Liver (tissue), 3 donors: Measurements from ENCODE around the gene KCNJ15.

ENCODE experiments used
- ATF3 ChIP-seq: IDR thresholded peaks from 2 replicates; pipeline ENCODE4 v1.6.1; 2016; ENCODE audit warnings: antibody characterized with exemption
- CTCF ChIP-seq: fragments of 150-350 bp; IDR thresholded peaks from 2 replicates; pipeline ENCODE4 v1.5.1; 2017; ENCODE audit warnings: improper control_type of control experiment, low read depth, low read length; ENCODE audit not compliant: missing input control
- EGR1 ChIP-seq, 2 donors: IDR thresholded peaks; 2 replicates each; pipeline ENCODE4 v1.6.1; 2016 to 2018; ENCODE audit warnings: antibody characterized with exemption in 2 of 2, low read depth in 2 of 2
- GABPA ChIP-seq, 2 donors: IDR thresholded peaks in 1 of 2; conservative IDR thresholded peaks in 1 of 2; 2 replicates each; pipeline ENCODE4 v1.6.1; 2016; ENCODE audit warnings: antibody characterized with exemption in 2 of 2, mild to moderate bottlenecking in 1 of 2, moderate library complexity in 1 of 2
- HNF4A ChIP-seq, 2 donors: conservative IDR thresholded peaks; 2 replicates each; pipeline ENCODE4 v1.6.1; 2016; ENCODE audit warnings: antibody characterized with exemption in 2 of 2, mild to moderate bottlenecking in 2 of 2
- JUND ChIP-seq, 2 donors: IDR thresholded peaks; 2 replicates each; pipeline ENCODE4 v1.6.1; 2016; ENCODE audit warnings: antibody characterized with exemption in 2 of 2
- MAX ChIP-seq: IDR thresholded peaks from 2 replicates; pipeline ENCODE4 v1.6.1; 2016; ENCODE audit warnings: antibody characterized with exemption
- REST ChIP-seq: IDR thresholded peaks from 2 replicates; pipeline ENCODE4 v1.6.1; 2016; ENCODE audit warnings: antibody characterized with exemption, mild to moderate bottlenecking
- TAF1 ChIP-seq: conservative IDR thresholded peaks from 2 replicates; pipeline ENCODE4 v1.6.1; 2016; ENCODE audit warnings: antibody characterized with exemption, mild to moderate bottlenecking
- ZBTB33 ChIP-seq: IDR thresholded peaks from 2 replicates; pipeline ENCODE4 v1.6.1; 2016; ENCODE audit warnings: antibody characterized with exemption
- donor health status: healthy.
- donor health status: healthy.

GRCh38 chr21:38329162-38329561, 72.4 kb downstream of the KCNJ15 start:
- TF ChIP-seq CTCF: no peak
- TF ChIP-seq HNF4A (conservative IDR thresholded peaks at IDR 0.05): no peak
- TF ChIP-seq JUND (IDR thresholded peaks at IDR 0.05): no peak
- TF ChIP-seq MAX: no peak
- TF ChIP-seq EGR1 (IDR thresholded peaks at IDR 0.05; ENCODE audit: low read depth in 2 of 2): no peak
- no peak for TF ChIP-seq TAF1
- TF ChIP-seq ZBTB33: no peak
- TF ChIP-seq GABPA (IDR thresholded peaks at IDR 0.05 in 1 of 2, conservative IDR thresholded peaks at IDR 0.05 in 1 of 2): no peak
- no peak for TF ChIP-seq REST
- no peak for TF ChIP-seq ATF3
